T-helper 9 cell (primary cell): ENCODE data around the gene PTPRQ.

ENCODE experiments used
- DNase-seq: peaks from one replicate; pipeline ENCODE4 v3.0.0-alpha.2; 2020

The PTPRQ gene

GRCh38 chr12:80559766-80560165 is 115.7 kb downstream of the PTPRQ start:
- DNase-seq, result no peak

DNA sequence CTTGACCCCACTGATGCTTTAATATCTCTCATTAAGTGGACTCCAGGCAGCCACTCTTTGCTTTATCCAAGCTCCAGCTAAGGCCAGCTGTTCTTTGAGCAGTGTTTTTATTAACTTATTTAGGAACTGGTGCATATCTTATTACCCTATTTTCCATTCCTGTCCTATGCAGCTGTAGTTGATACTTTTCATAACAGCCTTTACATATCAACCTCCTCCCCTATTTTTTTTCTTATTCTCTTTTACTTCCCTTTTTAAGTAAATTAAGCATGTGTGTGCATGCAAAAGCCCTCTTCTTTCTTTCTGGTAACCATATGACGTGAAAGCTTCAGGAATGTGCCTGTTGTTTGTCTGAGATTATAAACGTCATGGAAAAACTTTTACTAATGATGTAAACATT is 121.2 kb downstream of the PTPRQ start:
- DNase-seq, result no peak

DNA sequence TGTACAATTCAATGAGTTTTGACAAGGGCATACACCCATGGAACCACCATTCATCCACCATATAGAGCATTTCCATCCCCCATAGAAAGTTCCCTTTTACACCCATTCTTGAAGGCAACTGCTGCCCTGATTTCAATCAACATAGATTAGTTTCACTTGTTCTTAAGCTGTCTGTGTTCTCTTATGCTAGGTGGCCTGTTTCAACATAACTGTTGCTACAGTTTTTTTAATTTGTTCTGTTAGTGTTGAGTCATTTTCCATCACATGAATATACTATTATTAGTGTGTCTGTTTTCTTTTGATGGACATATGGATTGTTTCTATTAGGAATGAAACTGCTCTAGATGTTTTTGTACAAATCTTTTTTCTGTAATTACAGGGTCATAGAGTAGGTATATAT is 123.4 kb downstream of the PTPRQ start:
- DNase-seq, result no peak

- no peak for DNase-seq
Measured at GRCh38 chr12:80576641-80577418, 132.8 kb downstream of the PTPRQ start.

GRCh38 chr12:80580254-80580653 is 136.2 kb downstream of the PTPRQ start:
- no peak for DNase-seq

- DNase-seq, result no peak
Measured at GRCh38 chr12:80581783-80582182, 137.7 kb downstream of the PTPRQ start.

GRCh38 chr12:80582431-80582830 is 138.4 kb downstream of the PTPRQ start:
- no peak for DNase-seq

GRCh38 chr12:80589077-80589476 is 145.0 kb downstream of the PTPRQ start:
- DNase-seq, result no peak

GRCh38 chr12:80590085-80590484 is 146.1 kb downstream of the PTPRQ start:
- DNase-seq, result no peak

GRCh38 chr12:80593766-80594165 is 149.7 kb downstream of the PTPRQ start:
- no peak for DNase-seq

GRCh38 chr12:80596509-80596908 is 152.5 kb downstream of the PTPRQ start:
- DNase-seq, result no peak

GRCh38 chr12:80598004-80598606 is 154.1 kb downstream of the PTPRQ start:
- no peak for DNase-seq

DNA sequence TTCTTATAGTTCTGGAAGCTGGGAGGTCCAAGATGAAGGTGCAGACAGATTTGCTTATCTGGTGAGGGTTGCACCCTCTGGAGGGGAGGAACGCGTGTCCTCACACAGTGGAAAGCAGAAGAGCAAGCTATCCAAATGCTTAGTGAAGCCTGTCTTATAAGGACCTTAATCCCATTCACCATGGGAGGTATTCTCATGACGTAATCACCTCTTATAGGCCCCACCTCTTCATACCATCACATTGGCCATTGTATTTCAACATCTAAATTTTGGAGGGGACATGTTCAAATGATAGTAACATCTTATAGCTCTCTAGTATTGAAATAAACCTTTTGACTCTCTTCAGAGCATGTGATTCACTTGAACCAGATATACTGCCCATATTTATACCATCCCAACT is 158.4 kb downstream of the PTPRQ start:
- no peak for DNase-seq

DNA sequence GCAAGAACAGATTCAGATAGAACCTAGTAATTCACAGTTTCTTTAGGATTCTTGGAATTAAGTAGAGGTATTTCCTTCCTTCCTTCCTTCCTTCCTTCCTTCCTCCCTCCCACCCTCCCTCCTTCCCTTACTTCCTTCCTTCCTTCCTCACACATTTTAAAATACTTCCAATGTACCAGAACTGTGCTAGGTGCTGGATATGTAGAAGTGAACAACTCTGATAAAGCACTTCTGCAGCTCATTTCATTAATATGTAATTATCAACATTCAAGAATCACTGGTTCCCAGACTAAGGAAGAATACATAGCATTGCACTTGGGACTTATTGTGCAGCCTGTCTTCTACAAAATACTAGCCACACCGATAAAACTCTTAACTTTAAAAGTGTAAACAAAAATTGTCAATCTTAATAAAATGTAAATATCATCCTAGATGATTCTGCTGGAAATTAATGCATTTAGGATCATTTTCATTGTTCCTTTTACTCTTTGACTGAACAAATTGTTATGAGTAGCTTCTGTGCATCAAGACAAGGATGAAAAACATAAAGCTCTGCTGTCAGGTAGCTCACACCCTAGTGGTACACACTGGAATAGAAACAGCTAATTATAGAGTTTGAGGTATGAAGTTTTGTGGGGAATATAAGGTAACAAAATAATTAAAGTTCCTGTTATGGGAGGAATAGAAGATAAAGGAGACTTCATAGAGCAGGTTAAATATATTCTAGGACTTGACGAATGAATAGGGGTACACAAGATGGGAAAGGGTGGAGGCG is 163.5 kb downstream of the PTPRQ start:
- no peak for DNase-seq

DNA sequence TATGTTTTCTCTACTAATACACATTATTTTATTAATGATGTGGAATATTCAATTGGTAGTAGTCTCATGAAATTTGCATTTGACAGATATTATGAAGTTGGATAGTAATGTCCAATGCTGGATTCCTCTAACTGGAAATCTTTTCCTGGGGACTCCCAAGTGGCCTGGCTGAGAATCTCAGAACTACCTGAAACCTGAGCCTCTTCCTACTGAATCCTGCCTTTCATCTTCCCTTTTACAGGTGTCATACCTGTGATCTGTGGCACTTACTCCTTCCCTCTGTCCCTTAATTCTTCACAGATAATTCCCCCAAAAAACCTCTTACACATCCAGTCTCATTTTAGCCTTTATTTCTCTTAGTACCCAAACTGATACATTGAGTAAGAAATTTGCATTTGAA is 173.7 kb downstream of the PTPRQ start:
- DNase-seq, result no peak

- no peak for DNase-seq
Measured at GRCh38 chr12:80620281-80620680, 176.2 kb downstream of the PTPRQ start.

- DNase-seq, result no peak
Measured at GRCh38 chr12:80622271-80622670, 178.2 kb downstream of the PTPRQ start.

- DNase-seq, result no peak
Measured at GRCh38 chr12:80625051-80625450, 181.0 kb downstream of the PTPRQ start.

- DNase-seq, result no peak
Measured at GRCh38 chr12:80625901-80626300, 181.9 kb downstream of the PTPRQ start.

DNA sequence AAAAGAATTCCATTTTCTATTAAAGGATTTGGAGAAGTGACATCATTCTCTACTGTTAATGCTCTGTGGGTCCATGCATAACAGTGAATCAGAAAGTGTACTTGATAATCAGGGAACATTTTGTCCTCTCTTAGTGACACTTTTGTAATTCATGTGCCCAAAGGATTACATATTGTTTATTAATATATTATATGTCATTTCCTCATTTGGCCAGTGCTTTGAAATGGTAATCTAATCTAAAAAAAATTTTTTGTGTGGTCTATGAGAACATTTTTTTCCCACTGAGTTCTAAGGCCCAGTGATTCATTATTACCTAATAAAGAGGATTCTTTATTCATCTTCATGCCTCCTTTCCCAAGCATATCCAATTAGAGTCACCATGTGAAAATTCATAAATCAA is 183.7 kb downstream of the PTPRQ start:
- DNase-seq, result no peak

- no peak for DNase-seq
Measured at GRCh38 chr12:80632835-80633234, 188.8 kb downstream of the PTPRQ start.

DNA sequence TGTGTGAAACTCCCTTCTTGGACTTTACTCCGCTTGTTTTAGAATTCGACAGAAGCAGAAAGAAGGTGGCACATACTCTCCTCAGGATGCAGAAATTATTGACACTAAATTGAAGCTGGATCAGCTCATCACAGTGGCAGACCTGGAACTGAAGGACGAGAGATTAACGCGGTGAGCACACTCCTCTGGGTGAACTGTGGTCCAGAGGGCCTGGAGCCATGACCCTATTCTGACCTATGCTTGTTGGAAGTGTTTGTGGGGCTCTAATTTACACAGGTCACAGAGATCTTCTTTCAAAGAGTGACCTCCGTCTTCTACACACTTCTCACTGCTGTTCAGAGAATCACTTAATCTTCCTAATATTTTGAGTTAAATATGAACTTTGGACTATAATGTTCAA is 190.9 kb downstream of the PTPRQ start:
- DNase-seq, result no peak

DNA sequence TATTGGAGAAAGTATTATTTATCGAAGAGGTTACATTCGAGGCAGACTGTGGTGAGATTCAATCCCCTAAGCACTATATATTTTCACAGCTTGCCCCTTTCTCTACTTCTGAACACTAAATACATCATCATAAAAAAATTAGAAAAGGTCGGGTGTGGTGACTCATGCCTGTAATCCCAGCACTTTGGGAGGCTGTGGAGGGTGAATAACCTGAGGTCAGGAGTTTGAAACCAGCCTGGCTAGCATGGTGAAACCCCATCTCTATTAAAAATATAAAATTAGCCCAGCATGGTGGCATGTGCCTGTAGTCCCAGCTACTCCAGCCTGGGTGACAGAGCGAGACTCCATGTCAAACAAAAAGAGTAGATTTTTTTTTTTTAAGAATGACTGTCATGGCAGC is 192.8 kb downstream of the PTPRQ start:
- DNase-seq, result no peak

- DNase-seq, result no peak
Measured at GRCh38 chr12:80641936-80642335, 197.9 kb downstream of the PTPRQ start.
